Activated CD8-positive, alpha-beta memory T cell treated with anti-CD3 and anti-CD28 coated beads for 24 hours (primary cell): ENCODE results near the gene OLIG1.

Experiments used
- DNase-seq: peaks from one replicate; pipeline ENCODE4 v3.0.0-alpha.2; 2020

The OLIG1 gene

DNA sequence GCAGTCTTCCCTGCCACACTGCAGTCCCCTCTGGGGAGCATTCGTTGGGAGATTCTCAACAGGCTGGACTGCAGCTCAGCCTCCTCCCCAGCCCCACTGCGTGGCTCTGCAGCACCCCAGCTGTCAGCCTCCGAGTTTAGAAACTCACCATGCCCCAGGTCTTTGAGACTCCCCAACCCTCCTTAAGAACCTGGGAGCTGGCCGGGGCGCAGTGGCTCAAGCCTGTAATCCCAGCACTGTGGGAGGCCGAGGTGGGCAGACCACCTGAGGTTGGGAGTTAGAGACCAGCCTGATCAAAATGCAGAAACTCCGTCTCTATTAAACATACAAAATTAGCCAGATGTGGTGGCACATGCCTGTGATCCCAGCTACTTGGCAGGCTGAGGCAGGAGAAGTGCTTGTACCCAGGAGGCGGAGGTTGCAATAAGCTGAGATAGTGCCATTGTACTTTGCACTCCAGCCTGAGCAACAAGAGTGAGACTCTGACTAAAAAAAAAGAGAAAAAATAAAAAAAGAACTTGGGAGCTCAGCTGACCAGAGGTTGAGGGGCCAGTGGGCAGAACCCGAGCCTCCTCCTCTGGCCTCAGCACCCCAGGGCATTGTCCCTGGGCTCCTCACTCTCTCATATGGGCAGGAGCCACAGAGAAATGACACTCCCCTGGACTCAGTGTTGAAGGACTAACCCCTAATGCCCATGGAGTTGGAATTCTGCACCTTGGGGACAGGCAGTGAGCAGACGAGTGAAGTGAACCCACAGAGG is 38.6 kb upstream of the OLIG1 start:
- no peak for DNase-seq

DNA sequence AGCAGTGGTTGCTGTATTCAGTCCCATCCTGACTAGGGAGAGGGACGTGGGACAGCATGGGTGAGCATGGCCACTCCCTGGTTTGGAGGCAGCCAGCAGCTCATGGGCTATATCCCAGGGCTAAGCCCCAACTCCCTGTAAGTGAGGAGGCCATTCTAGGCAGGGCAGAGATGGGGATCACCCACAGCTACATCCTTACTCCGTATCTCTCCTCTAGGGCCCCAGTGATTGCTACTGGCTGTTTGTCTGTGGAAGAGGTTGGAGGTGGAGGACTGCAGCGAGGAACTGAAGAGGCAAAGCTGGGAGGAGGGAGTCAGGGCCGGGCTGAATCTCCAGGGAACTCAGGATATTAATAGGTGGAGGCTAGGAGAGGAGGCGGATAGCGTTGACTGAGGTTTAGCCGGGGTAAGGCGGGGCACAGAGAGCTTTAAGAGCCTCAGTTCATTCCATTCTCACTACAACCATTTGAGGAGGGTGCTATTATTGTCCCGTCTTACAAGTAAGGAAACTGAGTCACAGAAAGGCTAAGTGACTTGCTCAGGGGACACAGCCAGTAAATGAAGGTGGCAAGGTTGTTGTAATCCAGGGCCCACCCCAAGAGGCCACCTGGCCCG is 37.4 kb upstream of the OLIG1 start:
- no peak for DNase-seq

DNA sequence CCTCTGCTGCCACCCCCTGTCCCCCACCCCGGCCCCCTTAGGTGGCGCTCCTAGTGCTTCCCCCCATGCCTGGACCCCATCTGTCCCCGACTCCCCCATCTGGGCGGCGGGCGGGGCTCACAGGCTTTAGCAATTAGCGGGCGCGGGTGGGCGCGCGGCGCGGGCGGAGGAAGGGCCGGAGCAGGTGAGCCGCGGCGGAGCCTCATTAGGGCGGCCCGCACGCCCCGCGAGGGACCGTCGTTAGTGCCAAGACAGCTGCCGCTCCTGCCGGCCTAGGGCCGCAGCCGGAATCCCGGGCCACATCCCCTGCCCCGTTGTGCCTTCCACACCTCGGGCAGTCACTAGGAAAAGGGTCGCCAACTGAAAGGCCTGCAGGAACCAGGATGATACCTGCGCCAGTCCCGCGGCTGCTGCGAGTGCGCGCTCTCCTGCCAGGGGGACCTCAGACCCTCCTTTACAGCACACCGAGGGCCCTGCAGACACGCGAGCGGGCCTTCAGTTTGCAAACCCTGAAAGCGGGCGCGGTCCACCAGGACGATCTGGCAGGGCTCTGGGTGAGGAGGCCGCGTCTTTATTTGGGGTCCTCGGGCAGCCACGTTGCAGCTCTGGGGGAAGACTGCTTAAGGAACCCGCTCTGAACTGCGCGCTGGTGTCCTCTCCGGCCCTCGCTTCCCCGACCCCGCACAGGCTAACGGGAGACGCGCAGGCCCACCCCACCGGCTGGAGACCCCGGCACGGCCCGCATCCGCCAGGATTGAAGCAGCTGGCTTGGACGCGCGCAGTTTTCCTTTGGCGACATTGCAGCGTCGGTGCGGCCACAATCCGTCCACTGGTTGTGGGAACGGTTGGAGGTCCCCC is 36.6 kb upstream of the OLIG1 start:
- no peak for DNase-seq

DNA sequence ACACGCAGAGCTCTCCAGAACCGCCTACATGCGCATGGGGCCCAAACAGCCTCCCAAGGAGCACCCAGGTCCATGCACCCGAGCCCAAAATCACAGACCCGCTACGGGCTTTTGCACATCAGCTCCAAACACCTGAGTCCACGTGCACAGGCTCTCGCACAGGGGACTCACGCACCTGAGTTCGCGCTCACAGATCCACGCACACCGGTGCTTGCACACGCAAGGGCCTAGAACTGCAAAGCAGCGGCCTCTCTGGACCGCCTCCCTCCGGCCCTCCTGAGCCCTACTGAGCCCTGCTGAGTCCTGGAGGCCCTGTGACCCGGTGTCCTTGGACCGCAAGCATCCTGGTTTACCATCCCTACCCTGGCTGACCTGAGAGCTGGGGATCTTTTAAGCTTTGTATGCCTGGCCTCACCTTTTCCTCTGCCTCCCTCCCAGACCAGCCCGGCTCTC is 36.0 kb upstream of the OLIG1 start:
- DNase-seq: no peak

DNA sequence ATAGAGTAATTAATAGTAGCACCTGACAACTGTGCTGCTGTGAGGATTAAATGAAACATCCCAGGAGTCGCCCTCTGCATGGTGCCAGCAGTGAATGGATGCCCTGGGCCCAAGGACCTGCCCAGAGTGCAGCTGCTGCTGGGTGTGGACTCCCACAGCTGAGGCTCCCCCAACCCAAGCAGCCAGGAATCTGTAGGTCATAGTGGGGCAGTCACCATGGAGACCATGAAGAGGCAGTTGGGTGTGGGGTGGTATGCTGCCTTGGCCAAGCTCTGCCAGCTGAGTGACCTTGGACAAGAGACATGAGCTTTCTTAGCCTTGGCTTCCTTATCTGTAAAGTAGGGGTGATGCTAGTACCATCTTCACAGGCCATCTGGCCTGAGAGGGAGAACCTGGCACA is 34.8 kb upstream of the OLIG1 start:
- no peak for DNase-seq

DNA sequence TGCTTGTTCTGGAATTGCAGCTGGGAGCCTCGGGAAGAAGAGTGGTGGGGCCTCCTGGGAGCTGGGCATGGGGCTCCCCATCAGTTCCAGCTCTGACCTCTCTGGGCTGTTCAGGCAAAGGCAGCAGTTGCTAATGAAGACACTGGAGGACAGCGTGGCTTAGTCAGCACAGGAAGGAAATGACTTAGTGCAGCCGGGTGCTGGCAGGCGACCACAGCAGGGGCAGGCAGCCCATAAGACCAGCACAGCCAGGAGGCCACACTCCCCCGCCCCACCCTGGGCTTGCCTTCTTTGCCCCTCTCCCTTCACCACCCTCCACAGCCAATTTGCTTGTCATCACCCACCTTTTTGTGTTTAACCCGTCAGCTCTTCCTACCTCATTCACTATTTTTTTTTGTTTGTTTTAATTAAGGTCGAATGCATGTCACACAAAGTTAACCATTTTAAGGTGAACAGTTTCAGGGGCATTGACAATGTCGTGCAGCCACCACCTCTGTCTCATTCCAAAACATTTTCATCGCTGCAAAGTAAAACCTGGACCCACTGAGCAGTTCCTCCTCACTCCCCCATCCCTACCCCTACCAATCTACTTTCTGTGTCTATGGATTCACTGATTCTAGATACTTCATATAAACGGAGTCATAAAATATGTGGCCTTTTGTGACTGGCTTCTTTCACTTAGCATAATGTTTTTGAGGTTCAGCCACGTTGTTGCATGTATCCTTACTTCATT is 33.3 kb upstream of the OLIG1 start:
- DNase-seq: no peak

DNA sequence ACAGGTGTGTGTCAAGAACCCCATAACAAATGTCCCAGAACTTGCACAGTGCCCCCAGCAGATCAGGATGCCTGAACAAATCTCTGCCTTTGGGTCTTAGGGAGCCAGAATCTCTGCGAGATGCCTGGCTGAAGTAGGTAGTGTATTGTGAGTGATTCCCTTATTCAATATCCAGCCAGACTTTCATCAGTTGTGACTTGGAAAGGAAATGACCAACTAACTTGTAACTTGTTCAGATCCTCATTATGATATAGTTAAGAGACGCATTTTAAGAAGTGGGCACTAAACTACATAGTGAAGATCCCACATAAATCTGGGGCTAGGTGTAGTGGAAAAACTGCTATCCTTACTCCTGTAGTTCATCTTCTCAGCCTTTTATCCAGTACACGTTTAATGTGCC is 32.4 kb upstream of the OLIG1 start:
- no peak for DNase-seq

DNA sequence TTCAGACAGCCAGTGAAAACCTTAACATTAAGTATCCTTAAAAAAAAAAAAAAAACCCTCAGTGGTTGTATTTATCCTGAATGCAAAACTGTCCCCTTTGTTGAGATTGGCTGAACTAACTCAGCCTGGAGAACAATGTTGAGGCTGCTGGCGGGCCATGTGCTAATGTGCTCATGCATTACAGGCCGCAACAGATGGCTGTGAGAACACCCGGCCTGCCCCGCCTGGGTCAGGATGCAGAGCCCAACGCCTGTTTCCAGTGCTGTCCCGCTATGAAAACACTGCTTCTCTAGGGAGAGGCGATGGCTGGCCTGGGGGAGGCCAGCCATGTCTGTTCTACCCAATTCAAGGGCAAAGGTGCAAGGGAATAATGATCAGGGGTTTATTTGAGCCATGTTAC is 30.4 kb upstream of the OLIG1 start:
- no peak for DNase-seq

DNA sequence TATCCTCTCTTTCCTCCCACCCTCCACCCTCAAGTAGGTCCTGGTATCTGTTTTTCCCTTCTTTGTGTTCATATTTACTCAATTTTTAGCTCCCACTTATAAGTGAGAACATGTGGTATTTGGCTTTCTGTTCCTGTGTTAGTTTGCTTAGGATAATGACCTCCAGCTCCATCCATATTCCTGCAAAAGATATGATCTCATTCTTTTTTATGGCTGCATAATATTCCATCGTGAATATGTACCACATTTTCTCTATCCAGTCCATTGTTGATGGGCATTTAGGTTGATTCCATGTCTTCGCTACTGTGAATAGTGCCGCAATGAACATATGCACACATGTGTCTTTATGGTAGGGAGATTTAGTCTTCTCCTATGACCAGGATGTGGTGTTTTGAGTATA is 29.7 kb upstream of the OLIG1 start:
- DNase-seq: no peak

DNA sequence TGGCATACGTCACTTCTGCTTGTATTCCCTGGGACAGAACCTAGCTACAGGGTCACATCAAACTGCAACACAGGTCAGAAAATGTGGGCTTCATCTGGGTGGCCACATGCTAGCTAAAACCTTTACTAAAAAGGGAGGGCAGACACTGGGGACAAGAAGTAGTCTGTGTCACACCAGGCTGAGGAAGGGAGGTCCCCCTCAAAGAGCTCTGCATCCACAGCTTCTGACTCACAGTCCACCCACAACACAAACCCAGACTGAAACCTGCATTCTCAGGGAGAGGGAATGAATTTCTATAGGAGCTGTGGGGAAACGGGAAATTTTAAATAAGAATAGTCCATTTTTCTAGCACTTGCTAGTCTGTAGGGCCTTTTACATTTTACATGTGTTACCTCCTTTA is 28.0 kb upstream of the OLIG1 start:
- DNase-seq: no peak

DNA sequence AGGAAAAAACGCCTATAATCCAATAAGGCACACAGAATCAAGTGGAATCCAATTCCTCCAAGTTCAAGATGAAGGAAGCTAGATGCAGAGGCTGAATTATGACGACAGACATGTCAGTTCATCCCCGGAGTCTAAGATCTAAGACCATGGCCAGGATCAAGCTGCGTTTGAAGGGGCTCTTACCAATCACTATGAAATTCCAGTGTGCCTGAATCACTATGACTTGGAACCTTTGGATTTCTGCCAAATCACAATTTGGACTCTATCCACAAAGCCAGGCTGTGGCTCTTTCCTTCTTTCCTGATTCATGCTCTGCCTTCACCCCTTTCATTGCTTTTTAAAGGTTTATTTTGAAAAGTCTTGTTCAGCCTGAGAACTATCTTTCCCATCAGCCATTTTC is 27.1 kb upstream of the OLIG1 start:
- DNase-seq: no peak

DNA sequence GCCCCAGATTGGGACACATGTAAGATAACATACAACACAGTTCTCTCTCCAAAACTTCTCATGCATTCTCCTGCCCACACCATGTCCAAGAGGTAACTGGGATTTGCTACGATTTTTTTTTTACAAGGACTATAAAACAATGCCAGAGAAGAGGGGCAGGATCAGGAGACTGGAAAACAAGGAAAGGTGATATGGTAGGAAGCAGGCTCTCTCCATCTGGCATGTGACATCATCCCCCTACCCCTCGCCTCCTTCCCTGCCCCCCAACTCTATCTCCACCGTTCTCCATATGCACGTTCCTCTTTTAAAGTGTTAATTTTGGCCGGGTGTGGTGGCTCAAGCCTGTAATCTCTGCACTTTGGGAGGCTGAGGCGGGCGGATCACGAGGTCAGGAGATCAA is 23.5 kb upstream of the OLIG1 start:
- DNase-seq: no peak

DNA sequence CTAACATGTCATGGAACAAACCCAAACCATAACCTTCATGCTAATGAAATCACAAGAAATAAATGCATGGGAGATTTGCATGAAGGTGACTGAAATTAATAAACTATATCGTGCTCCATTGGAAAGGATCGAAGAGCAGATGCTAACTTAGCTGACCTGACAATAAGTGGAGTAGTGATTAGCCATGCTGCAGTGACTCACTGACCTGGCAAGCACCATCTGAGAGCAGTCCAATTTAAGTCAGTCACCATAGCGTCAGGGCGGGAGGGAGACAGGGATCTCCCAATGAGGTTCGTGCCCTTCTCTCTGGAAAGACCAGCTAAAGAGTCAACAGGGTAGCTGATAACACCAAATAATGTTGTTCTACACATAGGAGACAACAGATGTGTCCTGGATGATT is 22.7 kb upstream of the OLIG1 start:
- DNase-seq: no peak

DNA sequence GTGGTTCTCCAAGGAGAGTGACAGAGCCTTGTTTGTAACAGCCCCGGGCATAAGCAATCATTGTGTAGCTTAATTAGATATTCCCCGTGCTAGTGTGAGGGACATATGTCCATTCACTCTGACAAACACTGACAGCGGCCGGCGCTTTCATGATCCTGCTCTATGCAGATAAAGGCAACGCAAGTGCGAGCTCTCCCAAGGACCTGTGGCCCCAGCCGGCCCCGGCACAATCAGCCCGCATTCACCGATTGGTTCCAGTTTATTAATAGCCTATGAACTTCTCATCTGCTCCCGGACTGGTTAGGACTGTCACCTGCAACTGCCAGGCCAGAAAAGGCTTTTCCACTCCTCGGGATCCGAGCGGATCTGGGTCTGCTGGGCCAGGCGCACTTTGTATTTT is 18.0 kb upstream of the OLIG1 start:
- DNase-seq: no peak

DNA sequence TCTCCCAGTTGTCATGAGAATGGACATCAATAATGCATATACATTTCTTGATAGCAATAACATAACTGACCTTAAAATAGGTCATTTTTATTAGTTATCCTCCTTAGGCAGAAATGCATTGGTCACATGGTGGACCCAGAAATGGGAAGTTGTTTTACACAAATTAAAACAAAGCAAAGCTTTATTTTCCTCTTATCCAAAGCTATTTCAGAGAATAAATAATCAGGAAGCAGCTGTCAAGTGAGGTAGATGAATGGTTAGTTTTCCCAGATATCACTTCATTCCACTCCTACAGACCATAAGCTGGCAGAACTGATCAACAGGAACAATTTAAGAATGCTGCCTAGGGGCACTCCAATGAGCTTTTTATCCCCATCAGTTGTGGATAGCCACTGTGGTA is 16.0 kb upstream of the OLIG1 start:
- no peak for DNase-seq

DNA sequence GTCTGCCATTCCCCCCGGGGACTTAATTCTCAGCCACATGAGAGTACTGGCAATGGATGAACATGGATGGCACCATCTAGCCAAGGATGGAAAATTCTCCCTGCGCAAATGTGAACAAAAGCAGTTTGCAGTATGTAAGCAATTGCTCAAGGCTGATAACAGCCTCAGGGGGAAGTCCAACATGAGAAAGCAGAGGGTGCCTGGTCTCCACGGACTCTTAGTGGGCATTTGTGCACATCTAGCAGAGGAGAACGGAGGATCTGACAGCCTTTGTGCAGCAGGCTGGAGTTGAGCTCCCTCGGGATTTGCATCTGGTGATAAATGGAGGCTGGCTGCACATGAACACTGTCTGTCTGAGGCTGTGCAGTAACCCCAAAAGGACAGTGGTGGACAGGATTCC is 13.9 kb upstream of the OLIG1 start:
- DNase-seq: no peak

DNA sequence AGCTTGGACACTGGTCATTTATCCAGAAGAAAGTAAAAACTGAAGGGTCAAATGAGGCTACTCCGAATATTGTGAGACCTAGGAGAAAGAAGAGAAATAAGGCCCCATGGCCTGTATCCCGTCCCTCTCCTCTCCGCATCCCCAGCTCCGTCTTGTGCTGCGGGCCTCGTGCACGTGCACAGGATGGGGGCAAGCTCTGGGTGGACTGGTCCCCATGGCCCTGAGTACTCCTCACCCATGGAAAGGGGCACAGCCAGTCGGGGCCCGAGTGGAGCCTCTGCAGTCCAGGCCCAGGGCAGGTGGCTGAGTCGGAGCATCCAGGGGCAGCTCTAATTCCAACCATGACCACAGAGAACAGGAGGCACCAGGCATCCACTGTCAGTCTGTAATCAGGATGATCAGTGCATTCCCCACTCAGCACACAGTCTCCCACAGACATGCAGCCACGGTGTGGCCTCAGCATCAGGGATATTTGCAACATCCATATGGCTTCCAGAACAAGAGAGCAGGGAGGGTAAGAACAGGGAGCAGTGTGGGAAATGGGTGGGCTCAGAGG is 12.5 kb upstream of the OLIG1 start:
- no peak for DNase-seq

DNA sequence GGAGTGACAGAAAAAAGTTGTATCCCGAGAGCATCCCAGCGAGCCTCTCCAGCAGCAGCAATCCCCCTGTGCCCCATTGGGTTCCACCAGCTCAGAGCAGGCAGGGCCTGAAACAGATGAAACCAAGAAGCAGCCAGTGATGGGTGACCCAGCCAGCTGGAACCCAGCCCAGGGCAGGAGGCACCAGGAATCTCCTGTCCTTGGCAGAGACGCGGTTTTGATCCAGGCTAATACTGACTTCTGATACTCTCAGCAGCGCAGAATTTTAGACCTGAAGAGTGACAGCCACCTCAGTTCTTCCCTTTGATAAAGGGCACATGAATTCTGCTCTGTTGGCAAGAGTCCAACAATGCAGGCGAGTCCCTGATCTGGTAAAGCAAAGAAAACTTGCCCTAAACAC is 11.4 kb upstream of the OLIG1 start:
- DNase-seq: no peak

DNA sequence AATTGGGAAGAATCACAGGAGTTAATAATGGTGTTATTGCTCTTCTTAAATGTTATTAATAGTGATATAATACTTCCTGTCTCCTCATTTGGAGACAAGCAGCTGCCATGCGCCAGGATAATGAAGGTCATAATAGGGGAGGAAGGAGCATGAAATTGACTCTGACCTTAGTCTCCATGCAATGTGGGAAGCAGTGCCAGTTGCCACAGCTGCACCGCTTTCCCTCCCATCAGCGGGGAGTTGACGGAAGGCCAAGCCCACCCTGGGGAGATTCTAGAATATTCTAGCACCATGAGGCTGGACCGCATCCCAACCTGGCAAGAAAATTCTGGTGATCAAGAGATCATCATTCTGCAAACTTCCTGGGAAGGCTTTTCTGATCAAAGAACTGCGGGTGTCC is 11.0 kb upstream of the OLIG1 start:
- no peak for DNase-seq

DNA sequence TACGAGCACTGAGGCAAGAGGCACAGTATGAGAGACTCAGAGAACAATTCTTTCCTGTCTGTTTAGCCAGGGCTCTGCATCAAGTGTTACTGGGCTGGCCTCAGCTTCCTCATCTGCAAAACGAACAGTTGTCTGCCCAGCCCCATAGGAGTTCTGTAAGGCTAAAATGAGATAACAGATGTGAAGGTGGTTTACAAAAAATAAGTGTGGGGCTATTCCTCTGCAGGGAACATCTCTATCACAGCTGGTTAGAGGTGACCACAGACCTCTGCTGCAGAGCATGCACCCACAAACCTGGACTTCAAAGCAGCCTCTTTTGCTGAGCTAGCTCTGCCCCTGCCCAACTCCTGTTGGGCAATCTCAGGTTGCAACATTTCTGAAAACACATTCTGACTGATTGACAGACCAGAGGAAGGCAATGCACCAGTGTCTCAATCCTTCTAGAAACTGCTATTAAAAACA is 10.5 kb upstream of the OLIG1 start:
- DNase-seq: no peak

DNA sequence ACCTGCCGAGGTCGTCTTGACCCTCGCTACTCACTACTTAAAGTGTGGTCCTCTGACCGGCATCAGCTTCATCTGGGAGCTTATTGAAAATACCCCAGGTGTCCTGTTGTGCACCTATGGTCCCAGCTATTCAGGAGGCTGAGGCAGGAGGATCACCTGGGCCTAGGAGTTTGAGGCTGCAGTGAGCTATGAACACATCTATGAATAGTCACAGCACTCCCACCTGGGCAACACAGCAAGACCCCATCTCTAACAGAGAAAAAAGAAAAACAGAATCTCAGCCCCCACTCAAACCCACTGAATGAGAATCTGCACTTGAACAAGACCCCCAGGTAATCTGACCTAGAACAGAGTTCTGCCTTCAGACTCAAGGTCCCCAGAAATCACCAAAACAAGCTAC is 8.7 kb upstream of the OLIG1 start:
- no peak for DNase-seq

DNA sequence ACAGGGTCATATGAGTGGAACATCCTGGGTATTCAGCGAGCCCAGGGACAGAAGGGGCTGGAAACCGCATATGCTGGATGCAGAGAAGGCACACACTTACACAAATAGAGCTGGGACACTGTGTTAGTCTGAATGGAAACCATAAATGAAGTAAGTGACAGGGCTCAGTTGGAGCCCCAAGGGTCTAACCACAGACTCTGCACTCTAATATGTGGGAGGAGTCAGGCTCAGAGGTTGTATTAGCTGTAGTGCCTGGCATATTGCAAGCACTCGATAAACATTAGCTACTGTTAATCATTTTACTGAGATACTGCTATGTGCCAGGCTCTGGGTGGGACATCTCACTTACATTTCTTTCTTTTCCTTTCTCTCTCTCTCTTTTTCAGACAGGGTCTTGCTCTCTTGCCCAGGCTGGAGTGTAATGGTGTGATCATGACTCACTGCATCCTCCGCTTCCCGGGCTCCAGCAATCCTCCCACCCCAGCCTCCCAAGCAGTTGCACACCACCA is 6.5 kb upstream of the OLIG1 start:
- DNase-seq: no peak
